Measurements from ENCODE around the gene CMTM3. TPM values are rescaled to one million over a fixed set of nuclear protein-coding genes. Genes with fewer than 3 reads are reported as not detected.
A peak's percentile ranks its signal among the peaks of the same experiment; 100 is the strongest.

The CMTM3 gene
- 42.6 TPM for total RNA-seq

DNA sequence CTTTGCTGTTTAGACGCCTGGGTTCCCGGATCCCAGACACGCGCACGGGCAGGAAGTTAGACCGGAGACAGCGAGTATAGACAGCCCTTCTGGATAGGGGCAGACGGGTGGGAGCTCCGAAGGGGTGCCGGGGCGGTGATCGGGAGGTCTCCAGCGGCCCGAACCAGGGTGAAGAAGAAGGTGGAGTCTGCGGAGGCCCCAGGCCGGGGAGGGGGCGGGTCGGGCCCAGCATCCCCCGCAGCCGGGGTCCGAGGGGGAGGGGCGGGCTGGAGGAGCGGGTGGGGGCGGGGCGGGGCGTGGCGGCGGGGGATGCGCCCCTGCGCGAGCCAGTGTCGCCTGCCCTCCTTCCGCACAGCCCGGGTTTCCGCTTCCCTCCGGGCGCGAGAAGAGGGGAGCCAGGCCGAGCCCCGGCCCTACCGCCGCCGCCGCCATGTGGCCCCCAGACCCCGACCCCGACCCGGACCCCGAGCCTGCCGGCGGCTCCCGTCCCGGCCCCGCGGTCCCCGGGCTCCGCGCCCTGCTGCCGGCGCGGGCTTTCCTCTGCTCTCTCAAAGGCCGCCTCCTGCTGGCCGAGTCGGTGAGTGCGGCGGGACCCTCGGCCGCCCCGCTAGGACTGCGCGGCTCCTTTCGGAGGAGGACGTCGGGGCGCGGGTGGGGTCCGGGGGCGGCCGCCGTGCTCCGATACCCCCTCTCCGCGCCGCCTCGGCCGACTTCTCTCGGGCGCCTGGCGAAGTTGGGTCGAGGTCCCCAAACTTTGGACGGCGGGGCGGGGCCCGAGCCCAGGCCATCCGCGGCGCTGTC is at the start of gene CMTM3:
TSS of gene CMTM3 (plus strand) at position 329 of the 801 bp plus-strand sequence. CDS start at position 431, 102 bp downstream.
- Histone ChIP-seq H3K27me3 (no peaks in the 10 kb centered on the region), H3K9me3 (no peaks in the 10 kb centered on the region), H3K27ac (peak within 1 kb of the TSS; percentile 93), H3K4me3 (peak within 1 kb of the TSS; percentile 66 to 91), H3K36me3 (peaks cover 0 to 7% of the 10 kb centered on the region in 2 donors), H3K4me1 (peaks cover 0 to 18% of the 10 kb centered on the region in 2 donors)
- DNase-seq (ENCODE audit: low spot score in 2 of 2), result peak in 1 of 2 donors; percentile 83
- intact Hi-C loops (cut with DNase I), result loop anchor here (1.0 to 5.0 kb wide), 5 partner anchors 56 to 263 kb away; partner anchors contain the start of gene DYNC1LI2
- TF ChIP-seq, protein P1, sequence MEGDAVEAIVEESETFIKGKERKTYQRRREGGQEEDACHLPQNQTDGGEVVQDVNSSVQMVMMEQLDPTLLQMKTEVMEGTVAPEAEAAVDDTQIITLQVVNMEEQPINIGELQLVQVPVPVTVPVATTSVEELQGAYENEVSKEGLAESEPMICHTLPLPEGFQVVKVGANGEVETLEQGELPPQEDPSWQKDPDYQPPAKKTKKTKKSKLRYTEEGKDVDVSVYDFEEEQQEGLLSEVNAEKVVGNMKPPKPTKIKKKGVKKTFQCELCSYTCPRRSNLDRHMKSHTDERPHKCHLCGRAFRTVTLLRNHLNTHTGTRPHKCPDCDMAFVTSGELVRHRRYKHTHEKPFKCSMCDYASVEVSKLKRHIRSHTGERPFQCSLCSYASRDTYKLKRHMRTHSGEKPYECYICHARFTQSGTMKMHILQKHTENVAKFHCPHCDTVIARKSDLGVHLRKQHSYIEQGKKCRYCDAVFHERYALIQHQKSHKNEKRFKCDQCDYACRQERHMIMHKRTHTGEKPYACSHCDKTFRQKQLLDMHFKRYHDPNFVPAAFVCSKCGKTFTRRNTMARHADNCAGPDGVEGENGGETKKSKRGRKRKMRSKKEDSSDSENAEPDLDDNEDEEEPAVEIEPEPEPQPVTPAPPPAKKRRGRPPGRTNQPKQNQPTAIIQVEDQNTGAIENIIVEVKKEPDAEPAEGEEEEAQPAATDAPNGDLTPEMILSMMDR (IDR thresholded peaks at IDR 0.05), result peak; percentile 80 to 87 (median 83)

DNA sequence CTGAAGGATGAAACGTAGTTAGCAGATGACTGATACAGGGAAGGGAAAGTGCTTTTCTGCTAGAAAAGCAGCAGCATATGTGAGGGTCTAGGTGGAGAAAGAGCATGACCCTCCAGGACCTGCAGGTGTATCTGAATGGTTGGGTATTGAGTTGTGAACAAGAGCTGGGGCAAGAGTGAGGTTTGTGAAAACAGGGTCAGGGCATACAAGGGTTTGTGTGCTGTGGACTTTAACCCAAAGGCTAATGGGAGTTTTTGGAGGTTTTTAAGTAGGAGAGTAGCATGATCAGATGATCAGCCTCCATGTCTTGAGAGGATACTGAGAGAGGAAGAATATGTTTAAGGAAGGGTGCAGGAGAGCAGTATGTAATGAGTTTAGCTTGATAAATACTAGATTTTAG is 44.4 kb upstream of the CMTM3 start:
- Histone ChIP-seq H3K27ac (no peak overlapping the region), H3K4me1 (peaks cover 0 to 2% of the 10 kb centered on the region in 2 donors), H3K4me3 (no peak overlapping the region), H3K9me3 (no peaks in the 10 kb centered on the region), H3K27me3 (no peaks in the 10 kb centered on the region), H3K36me3 (peaks cover 9 to 23% of the 10 kb centered on the region in 2 donors)
- intact Hi-C loops (cut with DNase I), result no loop called here
- no peak for DNase-seq (ENCODE audit: low spot score in 2 of 2)
- TF ChIP-seq, protein P1 (IDR thresholded peaks at IDR 0.05), result no peak

GRCh38 chr16:66561381-66562080 is 43.0 kb upstream of the CMTM3 start:
- no peak for DNase-seq (ENCODE audit: low spot score in 2 of 2)
- Histone ChIP-seq H3K27me3 (no peaks in the 10 kb centered on the region), H3K4me3 (no peak overlapping the region), H3K4me1 (no peaks in the 10 kb centered on the region), H3K36me3 (peaks cover 9 to 34% of the 10 kb centered on the region in 2 donors), H3K27ac (no peak overlapping the region), H3K9me3 (no peaks in the 10 kb centered on the region)
- intact Hi-C loops (cut with DNase I), result no loop called here
- TF ChIP-seq, protein P1 (IDR thresholded peaks at IDR 0.05), result no peak

DNA sequence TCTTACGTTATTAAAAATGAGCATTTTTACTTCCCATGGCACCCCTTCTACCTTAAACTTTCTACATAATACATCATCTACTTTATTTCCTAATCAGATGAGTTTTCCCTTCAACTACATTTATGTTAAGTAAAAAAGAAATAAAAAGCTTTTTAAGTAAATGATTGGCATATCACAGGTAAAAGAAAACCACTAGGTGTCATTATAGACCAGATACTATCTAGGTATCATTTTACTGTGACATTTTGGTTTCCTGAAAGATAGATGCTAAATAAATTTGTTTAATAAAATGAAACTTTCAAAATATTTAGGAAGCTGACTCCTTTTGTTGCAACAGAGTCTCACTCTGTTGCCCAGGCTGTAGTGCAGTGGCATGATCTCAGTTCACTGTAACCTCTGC is 42.1 kb upstream of the CMTM3 start:
- no peaks in the 10 kb centered on the region for H3K9me3 ChIP-seq
- TF ChIP-seq, protein P1 (IDR thresholded peaks at IDR 0.05), result no peak
- intact Hi-C loops (cut with DNase I), result no loop called here
- H3K27ac ChIP-seq, result no peak overlapping the region
- H3K36me3 ChIP-seq, result peaks cover 5 to 37% of the 10 kb centered on the region in 2 donors
- H3K4me3 ChIP-seq, result no peak overlapping the region
- H3K4me1 ChIP-seq, result no peaks in the 10 kb centered on the region
- no peak for DNase-seq (ENCODE audit: low spot score in 2 of 2)
- no peaks in the 10 kb centered on the region for H3K27me3 ChIP-seq

DNA sequence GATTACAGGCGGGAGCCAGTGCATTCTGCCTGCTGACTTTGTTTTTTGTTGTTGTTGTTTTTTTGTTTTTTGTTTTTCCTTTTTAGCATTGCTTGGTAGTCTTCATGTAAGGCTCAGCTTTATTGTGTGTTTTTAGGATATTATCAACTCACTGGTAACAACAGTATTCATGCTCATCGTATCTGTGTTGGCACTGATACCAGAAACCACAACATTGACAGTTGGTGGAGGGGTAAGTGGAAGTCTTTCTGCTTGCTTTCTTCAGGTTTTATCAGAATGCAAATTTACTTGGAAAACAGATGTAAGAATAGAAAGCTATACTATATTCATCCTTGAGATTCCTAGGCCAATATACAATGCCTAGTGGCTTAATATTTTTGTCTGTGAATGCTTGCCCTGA is 41.5 kb upstream of the CMTM3 start:
- Histone ChIP-seq H3K36me3 (peaks cover 4 to 37% of the 10 kb centered on the region in 2 donors), H3K27ac (no peak overlapping the region), H3K9me3 (no peaks in the 10 kb centered on the region), H3K27me3 (no peaks in the 10 kb centered on the region), H3K4me1 (no peaks in the 10 kb centered on the region), H3K4me3 (no peak overlapping the region)
- intact Hi-C loops (cut with DNase I), result no loop called here
- no peak for DNase-seq (ENCODE audit: low spot score in 2 of 2)
- TF ChIP-seq, protein P1 (IDR thresholded peaks at IDR 0.05), result no peak

Measured in ascending aorta (tissue), 2 donors.